HG03103 (cell line): Measurements from ENCODE around the gene APMAP.

Experiments used
- ATAC-seq: cut with Tn5 transposase; IDR thresholded peaks from one replicate; pipeline ENCODE4 v1.9.1; 2021; ENCODE audit warnings: low read depth; ENCODE audit not compliant: unreplicated experiment

APMAP gene

DNA sequence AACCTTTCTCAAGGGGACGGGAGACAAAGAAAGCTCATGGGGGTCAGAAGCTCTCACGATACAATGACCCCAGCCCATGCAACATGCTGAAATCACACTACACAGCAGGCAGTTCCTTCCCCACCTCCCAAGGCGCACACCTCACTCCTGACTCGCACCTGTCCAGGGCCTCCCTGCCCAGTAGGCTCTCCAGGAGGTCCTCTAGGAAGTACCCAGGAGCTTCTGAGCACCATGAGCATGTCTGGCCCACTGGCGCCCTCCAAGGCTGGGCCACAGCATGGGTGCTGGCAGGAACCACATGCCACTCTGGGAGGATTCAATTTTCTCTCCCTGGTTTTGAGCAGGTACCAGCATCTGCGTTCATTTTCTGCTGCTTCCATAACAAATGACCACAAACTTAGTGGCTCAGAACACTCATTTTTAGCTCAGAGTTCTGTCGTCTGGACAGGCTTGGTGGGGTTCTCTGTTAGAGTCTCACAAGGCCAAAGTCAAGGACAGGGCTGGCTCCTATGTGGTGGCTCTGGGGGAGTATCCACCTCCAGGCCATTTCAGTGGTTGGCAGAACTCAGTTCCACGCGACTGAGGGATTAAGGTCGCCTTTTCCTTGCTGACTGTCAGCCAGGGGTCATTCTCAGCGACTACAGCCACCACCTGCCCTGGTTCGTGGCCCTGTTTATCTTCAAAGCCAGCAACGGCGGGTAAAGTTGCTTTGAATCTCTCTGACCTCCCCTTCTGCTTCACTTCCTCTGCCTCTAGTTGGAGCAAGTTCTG lies 32.7 kb upstream of the APMAP start:
- ATAC-seq, result no peak

DNA sequence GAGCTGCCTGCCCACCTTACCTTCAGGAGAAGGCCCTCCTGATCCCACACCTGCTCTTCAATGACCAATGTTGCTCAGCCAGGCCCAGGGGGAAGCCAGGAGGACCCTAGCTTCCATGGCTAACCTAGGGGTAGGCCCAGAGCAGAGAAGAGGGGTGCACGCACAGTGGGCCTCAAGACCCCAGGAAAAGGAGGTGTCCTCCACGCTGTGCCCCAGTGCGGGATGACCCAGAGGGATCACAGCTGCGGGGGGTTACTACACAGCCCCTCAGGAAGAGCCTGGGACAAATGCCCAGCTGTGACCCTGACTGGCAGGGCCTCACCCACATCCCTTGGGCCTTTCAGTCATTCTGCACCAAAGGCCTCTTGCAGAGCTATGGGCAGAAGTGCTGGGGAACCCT lies 31.6 kb upstream of the APMAP start:
- ATAC-seq, result no peak

DNA sequence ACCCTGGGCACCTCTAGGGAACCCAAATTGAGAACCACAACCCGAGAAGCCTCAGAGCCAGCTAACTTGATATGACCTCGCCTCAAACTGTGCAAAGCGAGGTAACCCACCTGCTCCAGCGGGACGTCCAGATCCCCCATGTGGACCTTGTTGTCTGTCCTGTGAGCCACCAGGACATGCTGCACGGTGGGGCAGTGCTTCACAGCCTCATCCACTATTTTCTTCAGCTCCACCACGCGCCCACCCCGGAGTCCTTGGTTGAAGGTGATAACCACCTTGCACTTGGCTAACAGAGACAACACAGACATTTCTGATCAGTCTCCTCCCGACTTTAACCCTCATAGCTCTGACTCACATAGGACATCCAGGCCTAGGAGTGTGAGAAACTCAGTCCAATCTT lies 30.8 kb upstream of the APMAP start:
- no peak for ATAC-seq

DNA sequence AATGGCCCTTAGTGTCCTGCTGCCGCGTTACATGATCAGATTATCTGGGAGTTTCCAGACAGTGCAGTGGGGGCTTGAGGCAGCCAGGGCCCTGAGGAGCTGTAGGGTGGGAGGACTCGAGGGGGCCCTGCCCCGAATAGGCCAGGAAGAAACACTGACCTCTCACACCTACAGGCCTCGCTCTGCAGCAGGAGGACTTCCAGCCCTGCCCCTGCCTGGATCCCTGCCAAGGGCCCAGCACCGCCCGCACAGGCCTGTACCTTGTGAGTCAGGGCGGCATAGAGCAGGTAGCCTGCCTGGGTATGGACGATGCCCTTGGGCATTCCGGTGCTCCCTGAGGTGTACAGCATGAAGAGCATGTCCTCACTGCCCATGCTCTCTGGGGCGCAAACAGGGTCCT lies 30.1 kb upstream of the APMAP start:
- no peak for ATAC-seq

DNA sequence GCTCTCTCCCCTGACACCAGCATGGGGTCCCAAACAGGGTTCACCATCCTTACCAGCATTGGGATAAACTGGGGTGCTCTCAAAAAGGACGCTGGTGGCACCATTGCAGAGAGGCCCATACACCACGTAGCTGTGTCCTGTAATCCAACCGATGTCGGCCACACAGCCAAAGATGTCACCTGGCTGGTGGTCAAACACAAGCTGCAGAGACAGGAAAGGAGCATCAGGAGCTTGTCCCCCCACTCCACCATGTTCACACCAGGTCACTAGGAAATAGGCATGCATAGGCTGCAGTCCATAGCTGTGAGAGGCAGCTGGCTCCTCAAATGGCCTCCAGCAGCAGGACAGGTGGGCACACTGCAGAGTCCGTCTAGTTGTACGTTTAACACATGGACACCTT lies 28.8 kb upstream of the APMAP start:
- ATAC-seq, result no peak

DNA sequence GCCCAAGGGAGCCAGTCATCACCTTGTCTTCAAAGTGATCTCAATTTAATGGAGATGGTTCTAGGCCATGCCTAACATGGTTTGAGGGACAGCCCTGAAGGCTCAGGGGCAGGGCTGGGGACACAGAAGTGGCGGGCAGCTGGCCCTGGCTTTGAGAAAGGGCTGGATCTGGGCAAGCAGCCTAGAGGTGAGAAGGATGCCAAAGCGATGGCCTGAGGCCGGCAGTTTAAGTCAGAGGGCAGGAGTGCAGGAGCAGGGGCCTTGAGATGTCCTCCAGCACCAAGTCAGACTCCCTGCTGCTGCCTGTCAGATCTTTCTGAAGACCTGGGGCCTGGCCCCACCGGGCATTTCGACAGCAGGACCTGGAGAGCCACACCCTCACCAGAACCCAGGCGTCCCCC lies 28.4 kb upstream of the APMAP start:
- no peak for ATAC-seq

DNA sequence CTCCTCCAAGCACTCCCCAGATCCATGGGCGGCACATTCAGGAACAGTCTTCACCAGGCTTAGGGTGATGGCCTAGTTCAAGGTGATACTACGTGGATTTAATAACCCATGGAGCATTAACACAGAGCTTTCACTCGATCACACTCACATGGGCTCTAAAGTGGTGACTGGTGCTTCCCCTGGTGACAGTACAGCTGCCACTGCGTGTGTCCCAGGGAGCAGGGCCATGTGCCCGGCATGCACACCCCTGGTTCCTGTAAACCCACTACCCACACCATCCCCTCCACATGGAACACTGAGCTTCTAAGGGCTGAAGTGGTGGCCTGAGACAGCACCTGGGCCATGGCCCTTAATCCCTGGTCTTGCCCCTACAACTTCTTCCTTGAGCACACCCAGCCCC lies 27.8 kb upstream of the APMAP start:
- no peak for ATAC-seq

DNA sequence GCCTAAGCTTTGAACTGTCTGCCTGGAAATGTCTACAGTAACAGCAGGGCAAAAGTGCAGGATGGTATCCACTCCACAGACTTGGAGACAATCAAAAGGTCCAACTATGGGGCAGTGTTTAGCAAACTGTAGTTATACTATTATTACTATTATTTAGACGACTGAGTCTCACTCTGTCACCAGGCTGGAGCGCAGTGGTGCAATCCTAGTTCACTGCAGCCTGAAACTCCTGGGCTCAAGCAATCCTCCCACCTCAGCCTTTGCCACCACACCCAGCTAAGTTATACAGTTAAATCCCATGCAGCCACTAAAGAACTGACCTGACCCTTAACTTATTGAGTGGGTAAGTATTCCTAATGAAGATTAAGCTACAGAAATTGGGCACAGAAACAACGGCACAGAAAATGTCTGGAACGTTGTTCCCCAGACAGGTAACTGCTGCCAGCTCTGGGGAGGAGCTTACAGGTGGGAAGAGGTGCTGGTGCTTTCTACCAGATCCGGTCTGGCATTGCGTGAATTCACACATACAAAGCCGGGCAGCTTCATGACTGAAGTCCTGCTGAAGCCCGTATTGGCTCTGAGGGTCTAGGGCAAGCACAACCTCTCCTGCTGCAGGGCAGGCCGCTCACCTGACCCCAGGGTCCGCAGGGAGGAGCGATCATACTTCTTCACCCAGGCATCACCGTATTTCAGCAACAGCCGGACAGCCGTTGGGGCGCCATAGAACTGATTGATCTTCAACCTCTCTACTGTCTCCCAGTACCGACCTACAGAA lies 27.0 kb upstream of the APMAP start:
- no peak for ATAC-seq

DNA sequence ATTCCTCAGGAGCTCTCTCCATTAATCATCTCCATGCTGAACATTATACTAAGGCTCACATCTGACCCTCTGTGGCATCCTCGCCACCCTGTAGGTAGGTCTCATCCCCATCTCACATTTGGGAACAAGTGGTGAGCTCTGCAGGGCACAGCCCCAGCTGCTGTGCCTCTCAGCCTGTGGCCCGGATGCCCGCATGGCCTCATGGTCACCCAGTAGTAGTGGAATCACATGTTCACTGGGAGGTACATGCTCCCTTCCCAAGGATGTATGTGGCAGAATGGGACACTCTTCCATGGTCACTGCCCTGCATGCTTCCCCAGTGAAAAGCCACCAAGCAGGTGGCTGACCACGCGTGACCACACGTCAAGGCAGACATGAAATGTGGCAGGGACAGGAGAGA lies 26.3 kb upstream of the APMAP start:
- ATAC-seq, result no peak

DNA sequence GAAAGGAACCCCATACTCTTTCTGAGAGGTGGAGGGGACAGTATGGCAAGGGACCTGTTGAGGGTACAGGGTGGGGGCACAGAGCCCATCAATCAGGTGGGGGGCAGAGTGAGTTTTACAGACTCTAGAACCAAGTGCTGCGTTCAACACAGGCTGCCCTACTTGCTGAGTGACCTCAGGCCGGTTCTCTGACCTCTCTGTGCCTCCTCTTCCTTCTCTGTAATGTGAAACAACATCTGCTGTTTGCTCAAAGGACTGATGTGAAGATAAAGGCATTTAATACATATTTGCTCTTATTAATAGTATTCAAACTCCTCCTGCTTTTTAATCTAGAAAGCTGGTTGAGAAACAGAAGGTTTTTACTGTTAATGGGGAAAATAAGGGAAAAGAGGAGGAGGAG lies 25.9 kb upstream of the APMAP start:
- no peak for ATAC-seq

DNA sequence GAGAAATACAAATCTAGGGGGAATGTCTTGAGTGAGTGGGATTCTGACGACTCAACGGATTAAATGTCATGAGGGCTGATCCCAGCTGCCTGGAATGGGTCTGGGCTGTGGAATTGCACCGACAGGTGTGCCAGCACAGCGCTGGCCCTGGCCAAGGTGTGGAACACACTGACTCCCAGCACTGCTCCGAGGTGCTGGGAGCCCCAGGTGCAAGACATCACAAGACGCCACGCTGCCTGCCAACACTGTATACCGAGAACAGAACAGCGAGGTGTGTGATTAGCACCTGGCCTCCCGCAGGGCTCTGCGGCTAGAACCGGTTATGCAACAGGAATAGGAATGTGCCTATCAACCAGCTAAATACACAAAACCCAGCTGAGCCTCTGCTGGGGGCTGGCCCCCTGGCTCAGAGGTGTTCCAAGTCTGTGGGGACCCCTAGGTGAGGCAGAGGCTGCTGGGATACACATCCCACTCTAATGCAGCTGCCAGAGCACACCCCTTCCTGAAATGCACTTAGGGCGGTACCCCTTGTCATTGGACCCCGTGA lies 24.8 kb upstream of the APMAP start:
- ATAC-seq, result no peak

DNA sequence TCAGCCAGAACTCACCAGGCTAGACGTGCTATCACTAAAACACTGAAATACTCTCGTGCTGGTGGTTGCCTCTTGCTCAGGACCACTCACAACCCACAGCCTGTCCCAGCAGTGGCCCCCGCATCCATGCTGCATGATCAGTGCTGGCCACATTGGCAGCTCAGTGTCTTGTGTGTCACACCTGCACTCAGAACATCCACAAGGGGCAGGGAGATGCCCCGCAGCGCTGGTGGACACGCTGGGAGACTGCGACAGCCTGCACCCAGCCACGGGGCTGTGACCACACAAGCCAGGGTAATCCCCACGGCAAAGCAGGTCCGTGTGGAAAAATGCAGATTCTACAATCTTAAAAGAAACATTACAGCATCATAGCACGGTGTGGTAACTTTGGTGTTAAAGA lies 23.9 kb upstream of the APMAP start:
- ATAC-seq, result no peak

DNA sequence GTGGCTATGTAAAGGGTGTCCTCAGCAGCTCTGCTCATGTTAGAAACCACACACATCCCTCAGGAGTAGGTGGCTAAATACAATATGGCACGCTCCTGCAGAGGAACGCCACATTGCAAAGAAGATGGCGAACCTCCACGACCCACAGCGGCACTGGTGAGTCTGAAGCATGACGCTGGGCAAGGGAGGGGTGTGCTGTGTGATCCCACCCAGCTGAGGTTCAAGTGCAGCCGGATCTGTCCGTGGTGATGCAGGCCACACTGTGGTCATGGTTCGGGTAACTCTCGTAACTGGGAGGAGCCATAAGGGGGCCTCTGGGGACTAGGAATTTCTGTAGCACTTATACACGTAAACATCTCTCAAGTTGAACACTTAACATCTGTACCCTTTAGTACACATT lies 23.4 kb upstream of the APMAP start:
- ATAC-seq, result no peak

DNA sequence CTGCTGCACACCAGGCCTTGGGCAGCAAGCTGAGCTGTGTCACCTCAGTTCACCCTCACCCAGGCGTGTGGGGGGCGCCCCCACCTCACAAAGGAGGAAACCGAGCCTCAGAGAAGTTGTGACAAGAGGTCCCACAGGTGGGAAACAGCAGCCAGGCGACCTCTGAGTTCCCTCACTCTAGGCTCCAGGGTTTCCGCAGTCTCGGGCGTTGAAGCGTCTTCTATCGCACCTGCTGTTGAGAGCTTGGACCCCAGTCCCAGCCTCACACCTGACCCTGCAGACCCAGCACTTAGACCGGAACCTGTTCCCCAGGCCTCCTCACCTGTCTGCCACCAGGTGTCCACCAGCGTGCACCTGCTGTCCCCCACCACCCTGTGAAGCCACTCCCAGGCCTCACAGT lies 22.3 kb upstream of the APMAP start:
- ATAC-seq, result no peak

DNA sequence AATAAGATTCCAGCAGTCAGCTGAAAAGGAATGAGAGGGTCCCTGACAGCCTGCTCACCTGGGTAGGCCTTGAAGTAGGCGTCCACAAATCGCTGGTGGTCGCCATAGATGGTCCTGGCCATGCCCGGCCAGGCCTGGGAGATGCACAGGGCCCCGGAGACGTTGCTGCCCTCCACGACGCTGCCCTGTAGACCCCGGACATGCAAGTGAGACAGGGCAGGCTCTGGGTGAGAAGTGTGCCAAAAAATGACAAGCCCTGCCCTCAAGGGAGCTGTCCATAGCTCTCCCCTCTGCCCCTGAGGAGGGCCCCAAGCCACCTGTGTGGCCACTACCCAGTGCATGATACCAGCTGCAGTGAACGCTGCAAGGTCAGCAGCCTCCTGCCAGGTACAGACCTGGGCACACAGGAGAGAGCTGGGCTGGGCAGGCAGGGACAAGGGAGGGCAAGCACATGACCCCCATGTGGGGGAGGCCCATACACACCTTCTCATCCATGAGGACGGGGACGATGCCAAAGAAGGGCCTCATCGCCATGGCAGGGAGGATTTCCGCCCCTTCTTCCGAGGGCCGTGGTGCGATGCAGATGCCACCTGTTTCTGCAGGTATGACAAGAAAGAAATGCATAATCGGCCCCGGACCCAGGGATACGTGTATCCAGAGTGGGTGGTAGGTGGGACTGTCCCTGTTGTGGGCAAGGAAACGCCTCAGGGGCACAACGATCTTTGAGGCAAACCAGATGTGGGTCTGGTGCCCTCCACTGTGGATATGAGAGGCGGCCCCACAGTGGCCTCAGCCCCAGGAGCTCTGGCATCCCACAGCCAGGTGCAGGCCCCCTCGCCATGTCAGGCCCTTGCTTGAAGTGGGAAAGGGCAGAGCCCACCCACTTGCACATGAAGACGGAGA lies 21.2 kb upstream of the APMAP start:
- ATAC-seq, result no peak

DNA sequence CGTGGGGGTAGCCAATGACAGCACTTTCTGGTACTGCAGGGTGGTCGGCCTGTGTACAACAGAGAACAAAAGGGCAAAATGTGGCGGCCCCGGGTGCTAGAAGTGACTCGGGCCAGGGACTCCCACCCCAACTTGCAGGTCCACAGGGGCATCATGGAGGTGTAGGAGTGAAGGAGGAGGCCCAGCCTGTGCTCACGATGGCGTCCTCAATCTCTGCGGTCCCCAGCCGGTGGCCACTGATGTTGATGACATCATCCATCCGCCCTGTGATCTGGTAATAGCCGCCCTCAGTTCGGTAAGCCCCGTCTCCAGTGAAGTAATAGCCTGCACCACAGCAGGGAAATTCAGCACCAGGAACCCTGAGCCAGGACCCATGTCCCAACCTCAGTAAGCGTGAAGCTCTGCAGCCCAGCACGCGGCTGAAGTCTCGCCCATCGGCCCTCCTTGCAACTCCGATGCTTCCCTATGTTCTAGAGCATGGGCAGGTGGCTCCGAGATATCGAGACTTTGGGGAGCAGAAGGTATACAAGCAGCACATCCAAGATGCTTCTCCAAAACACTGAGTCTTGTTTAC lies 20.2 kb upstream of the APMAP start:
- ATAC-seq, result no peak

DNA sequence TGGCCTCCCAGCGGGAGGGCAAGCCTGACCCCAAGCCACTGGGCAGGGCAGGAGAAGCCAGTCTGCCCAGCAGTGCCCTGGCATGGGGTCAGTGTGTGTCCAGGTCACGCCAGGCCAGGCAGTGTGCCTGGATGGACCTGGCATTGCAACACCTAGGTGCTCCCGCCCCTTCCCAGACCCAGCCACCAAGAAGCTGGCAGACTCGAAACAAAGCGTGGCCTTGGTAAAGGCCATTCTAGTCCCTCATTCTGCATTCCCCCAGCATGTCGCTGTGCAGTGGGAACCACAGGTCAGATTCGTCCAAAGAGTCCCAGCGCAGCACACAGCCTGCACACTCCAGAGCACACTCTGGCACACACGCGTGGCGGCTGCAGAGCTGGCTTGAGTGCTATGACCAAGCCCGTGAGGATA lies 19.3 kb upstream of the APMAP start:
- ATAC-seq, result no peak

DNA sequence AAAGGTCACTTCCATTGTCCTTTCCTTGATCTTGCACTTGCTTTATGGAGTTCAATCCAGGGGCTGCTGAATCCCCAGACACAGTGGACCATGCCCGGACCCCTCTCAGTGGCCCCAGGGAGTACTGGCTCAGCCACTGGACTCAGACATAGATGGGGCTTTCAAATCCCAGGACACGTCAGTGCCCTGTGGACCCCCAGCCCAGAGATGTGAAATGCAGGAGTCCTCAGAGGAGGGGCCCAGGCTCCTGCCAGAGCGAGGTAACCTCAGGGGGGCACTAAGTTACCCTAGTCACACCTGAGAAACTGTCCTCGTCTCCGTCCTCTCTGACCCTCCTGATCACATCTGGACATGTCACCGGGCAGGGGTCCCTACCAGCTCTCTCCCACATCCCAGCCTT lies 18.7 kb upstream of the APMAP start:
- no peak for ATAC-seq

DNA sequence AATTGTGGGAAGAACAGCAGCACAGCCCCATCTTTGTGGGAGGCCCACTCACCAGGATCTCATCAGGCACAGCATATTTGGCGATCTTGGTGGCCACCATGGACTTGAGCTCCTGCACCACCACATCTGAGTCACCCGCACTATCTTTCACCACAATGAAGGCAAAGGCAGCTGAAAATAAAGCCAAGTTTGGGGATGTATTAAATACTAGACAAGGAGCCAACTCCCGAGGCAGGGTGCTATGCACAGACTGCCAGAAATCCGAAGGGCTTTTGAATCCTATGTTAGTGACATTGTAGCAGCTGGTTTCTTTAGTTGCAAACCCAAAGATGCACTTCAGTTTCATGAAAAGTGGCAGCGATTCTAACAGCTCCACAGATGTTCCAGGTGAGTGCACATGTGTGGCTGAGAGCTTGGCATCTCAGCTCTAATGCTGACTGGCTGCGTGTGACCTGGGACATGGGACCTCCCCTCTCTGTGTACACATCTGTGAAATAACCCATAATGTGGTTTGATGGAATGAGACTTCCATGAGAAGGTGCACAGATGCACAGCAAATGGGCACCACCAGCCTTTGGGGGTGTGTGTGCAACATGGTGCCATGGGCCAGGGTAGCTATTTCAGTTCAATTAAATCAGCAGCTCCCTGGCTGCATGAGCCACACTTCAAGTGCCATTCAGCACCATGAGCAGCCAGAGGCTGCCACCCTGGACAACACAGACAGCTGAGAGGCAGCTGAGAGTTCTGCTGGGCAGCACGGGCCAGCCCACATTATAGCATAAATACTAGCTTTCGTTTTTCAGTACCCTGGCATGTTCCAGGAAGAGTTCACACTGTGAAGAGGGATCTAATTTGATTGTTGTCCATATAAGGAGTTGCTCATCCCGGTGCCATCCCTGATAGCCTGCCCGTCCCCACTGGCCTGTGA lies 16.9 kb upstream of the APMAP start:
- ATAC-seq, result no peak
